MV-4-11 (cell line): ENCODE data around the gene HBZ.
"Not testable (repeated sequence)": the region's sequence is repeated elsewhere in the genome, so short reads cannot be mapped to it uniquely, and the experiment has no call there.

Experiments used
- DNase-seq: peaks from one replicate; lab custom pipeline; 2025; lab: John Stamatoyannopoulos, UW

Gene HBZ

DNA sequence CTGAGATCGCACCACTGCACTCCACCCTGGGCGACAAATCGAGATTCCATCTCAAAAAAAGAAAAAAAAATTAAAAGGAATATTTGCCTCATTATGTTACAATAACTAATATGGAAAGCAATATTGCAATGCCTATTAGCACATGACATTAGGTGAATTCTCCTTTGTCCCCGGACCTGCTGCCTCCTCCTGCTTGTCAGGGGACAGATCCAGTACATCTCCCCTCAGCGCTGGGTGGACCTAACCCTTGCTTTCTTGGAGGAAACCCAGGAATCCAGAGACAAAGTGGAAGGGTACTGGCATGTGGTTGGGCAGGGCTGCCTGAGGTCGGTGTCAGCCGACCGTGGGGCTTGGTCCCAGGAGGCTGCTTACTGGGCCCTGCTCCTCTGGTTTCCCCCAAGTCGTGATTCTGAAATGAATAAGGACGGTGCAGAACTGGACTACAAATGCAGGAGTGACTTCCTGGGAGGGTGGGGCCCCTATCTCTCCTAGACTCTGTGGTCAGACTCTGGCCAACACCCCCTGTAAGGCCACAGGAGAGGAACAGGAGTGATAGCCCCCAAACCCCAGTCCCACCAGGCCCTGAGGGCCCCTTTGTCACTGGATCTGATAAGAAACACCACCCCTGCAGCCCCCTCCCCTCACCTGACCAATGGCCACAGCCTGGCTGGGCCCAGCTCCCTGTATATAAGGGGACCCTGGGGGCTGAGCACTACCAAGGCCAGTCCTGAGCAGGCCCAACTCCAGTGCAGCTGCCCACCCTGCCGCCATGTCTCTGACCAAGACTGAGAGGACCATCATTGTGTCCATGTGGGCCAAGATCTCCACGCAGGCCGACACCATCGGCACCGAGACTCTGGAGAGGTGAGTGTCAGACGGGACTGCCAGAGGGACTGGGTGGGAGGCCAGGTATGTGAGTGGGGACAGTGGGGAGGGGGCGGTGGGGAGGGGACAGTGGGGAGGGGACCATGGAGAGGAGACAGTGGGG lies at the start of gene HBZ:
HBZ (plus strand) TSS at position 504 of the 988 bp plus-strand sequence; CDS start at position 770, 266 bp downstream.
- DNase-seq = no peak

- no peak for DNase-seq
Observed at GRCh38 chr16:104355-104754, 48.1 kb upstream of the HBZ start.

DNA sequence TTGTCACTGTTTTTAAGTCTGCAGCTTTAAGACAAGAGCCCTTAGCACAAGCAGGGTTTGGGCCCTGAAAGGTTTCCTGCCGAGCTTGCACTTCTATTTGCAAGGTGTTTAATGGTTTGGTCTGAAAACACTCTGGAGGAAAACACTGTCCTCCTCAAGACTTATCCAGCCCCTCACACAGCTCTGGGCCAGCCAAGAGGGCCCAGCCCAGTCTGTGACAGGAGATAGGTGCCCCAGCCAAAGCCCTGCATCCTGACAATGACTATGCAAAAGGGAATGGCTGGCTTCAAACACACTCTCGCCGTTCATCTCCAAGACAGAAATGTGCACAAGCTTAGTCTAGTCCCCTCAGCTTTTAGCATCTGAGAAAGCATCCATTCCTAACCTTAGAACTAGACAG lies 47.5 kb upstream of the HBZ start:
- no peak for DNase-seq

GRCh38 chr16:105521-105920 lies 46.9 kb upstream of the HBZ start:
- no peak for DNase-seq

- DNase-seq = peak; percentile 52
Observed at GRCh38 chr16:106623-107324, 45.7 kb upstream of the HBZ start.

GRCh38 chr16:112153-112840 lies 40.1 kb upstream of the HBZ start:
- no peak for DNase-seq

DNA sequence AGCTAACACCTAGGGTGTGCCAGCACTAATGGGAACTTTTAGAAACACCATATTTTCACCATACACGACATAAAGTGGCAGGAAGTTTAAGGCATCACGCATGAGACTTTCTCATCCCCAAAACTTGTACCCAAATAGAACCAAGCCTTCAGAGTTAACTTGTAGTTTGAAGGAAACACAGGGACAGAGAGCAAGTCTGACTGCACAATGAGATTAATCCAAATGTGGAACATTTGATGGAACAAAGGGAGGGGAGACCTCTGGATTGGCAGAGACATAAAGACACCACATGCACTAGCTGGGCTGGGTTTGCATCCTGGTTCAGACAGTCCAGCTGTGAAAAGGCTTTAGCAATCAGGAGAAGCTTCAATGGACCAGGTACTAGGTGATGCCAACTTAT lies 38.1 kb upstream of the HBZ start:
- DNase-seq = no peak

DNA sequence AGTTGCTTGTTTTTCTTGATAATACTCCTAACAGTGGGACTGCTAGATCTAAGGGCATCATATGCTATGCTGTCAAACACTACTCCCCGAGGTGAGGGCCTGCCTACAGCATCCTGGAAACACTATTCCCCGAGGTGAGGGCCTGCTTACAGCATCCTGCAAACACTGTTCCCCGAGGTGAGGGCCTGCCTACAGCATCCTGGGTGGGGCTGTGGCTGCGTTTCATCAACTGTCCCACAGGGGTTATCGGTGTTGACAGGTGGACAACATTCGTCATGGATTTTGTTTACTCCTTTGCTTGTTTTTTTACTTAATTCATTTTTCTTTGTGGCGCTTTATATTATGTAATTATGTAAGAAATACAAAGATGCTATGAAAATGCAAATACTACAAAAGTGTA lies 36.4 kb upstream of the HBZ start:
- DNase-seq = no peak

DNA sequence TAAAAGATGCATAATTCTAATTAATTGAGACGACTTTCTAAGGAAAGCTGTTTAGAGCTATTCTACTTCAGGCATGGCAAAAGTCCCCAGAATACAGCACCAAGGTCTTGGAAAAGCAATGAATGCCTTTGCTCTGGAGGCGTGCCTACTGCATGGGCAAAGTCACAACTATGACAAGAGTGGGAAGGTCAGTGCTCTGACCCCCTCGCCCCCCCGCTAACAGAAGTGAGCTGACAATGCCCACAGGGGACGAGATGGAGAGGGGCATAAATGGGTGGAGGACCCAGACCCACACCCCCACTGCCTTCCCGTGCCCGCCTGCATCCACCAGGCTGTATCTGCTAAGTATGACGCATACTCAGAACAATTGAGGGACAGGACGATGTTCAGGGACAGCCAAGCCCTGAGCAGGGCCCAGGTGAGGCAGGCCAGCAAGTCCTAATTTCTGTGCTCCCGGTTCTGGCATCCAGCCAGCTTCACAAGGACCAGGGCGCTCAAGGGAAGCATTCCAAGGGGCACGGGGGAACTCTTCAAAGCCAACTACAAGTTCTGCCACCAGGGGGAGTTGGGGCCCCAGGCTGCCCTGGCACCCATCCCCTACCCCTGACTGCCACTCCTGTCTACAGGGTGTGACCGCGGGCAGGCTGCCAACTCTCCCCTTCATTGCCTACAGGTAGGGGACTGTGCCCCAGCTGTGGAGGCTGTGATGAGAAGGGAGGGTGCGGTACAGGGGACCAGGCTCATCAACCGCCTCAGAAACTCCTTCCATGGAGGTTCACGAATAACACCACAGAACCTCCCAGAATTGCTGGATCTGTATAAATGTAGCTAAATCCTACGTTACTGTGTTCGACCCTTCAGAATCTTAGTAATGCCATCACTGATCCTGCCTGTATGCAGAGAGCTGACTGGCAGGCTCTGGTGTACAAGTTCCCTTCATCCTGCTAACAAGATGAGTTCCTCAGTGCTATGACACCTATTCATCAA lies 34.8 kb upstream of the HBZ start:
- peak; percentile 37 for DNase-seq

GRCh38 chr16:118857-119256 lies 33.6 kb upstream of the HBZ start:
- DNase-seq = no peak

DNA sequence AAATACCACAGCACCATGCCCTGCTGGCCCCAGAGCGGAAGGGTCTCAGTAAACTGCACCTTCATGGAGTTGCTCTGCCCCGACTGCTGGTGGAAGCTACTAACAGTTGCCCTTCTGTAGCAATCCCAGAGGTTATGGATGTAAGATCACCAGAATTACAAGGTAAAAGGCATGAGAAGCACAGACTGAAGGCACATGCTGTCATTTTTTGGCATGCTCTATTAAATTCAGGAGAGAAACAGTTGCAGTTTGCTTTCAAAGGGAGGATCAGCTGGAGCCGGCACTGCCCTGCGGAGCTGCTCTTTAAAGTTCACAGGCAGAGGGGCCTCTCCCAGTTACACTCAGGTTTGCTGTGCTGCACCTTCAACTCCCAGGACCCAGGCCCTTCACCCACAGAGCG lies 33.1 kb upstream of the HBZ start:
- DNase-seq = no peak

DNA sequence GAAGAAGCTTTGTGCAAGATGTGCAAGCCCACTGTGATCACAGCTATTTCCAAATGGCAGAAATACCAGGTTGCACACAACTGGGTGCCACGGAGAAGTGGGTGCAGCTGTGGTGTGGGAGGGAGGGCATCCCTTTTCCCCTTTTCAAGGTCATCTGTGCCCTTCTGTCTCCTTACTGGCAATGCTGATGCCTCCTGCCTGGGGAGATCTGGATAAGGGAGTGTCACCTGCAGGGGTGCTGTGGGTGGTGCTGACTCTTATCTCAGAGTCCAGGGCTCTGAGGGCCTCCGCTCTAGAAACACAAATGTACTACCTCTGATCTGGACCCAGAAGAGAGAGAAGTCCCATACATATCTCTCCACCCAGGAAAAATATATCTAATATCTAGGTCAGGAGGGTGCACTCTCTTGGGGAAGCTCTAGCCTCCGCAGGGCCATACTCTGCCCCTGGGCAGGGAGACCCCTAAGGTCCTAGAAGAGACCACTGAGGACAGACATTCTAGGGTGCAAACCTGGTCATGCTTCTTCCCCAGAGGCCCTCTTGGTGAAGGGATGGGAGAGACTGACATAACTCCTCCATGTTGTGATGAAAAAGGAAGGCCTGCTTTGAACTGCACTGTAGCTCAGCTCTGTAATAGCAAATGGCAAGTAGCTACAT lies 32.5 kb upstream of the HBZ start:
- DNase-seq = no peak

- DNase-seq = no peak
Observed at GRCh38 chr16:120756-121155, 31.7 kb upstream of the HBZ start.

DNA sequence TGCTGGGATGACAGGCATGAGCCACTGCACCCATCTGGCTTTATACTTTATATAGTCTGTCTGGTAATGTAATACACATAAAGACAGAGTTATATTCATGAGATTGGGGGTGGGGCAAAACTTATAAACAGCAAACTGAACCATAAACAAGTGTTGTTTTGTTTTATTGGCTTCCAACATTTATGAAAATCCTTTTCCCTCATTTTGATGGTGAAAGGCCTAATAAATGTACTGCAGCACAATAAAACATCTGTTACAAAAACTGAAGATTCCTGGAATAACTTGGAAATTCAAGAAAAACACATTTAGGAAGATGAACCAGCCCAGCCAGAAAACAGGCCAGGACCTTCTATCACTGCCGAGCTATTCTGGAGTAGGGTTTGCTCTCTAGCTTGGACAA lies 30.1 kb upstream of the HBZ start:
- no peak for DNase-seq

DNA sequence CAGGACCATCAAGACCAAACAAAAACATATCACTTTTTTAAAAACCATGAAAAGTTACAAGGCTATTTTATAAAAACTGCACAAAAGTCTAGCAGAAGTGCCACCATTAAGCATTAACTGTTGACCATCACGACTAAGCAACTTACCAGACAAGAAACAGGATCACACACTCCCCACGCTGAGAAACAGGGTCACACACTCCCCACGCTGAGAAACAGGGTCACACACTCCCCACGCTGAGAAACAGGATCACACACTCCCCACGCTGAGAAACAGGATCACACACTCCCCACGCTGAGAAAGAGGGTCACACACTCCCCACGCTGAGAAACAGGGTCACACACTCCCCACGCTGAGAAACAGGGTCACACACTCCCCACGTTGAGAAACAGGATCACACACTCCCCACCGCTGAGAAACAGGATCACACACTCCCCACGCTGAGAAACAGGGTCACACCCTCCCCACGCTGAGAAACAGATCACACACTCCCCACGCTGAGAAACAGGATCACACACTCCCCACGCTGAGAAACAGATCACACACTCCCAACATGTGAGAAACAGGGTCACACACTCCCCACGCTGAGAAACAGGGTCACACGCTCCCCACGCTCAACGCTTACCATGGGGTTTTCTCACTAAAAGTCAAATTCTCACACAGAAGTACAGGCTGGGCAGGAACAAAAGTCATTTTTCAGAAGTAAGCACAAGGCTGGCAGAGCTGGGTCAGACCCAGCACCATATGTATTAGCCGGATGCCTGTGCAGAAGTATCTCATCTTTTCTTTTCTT lies 28.7 kb upstream of the HBZ start:
- DNase-seq = not testable (repeated sequence)

DNA sequence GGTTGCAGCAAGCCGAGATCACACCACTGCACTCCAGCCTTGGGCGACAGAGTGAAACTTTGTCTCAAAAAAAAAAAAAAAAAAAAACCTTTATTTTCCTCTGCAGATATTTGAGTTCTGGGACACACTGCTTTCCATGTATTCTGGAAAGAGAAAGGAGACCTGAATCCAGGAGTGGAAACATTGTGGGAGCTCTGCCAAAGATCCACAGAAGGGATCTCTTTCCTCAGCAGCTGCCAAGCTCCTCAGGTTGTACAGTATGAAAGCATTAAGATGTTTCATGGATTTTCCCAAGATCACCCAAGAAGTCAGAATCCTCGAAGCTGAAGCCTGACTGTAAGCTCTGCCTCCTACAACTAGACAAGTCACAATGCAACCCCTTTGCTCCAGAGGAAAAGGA lies 27.4 kb upstream of the HBZ start:
- no peak for DNase-seq

GRCh38 chr16:129075-129474 lies 23.4 kb upstream of the HBZ start:
- DNase-seq = no peak

DNA sequence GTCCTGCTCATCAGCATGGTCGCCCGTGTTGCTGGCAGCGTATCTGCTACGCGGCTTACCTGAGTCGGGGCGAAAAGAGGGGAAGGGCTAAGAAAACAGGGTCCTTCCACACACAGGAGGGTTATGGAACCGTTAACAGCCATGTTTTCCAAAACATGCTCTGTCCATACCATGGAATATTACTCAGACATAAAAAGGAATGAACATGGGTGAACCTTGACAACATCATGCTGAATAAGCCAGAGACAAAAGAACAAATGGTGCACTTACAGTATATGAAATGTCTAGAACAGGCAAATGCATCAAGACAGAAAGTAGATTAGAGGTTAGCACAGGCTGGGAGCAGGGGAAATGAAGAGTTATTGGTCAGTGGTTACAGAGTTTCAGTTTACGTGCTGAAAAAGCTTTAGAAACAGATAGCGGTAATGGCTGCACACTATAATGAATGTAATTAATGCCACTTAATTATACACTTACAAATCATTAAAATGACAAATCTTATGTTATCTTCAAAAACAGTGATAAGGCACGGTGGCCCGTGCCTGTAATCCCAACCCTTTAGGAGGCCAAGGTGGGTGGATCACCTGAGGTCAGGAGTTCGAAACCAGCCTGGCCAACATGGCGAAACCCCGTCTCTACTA lies 21.8 kb upstream of the HBZ start:
- DNase-seq = no peak

DNA sequence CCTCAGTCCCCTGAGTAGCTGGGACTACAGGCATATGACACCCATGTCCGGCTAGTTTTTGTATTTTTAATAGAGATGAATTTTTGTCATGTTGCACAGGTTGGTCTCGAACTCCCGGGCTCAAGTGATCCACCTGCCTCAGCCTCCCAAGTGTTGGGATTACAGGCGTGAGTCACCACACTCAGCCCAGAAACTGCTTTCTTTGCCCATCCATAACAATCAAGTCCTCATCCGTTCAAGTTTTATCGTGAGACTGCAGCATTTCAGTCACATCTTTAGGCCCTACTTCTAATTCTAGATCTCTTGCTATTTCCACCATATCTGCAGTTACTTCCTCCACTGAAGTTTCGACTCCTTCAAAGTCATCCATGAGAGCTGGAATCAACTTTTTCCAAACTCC lies 20.3 kb upstream of the HBZ start:
- DNase-seq = peak; percentile 10

DNA sequence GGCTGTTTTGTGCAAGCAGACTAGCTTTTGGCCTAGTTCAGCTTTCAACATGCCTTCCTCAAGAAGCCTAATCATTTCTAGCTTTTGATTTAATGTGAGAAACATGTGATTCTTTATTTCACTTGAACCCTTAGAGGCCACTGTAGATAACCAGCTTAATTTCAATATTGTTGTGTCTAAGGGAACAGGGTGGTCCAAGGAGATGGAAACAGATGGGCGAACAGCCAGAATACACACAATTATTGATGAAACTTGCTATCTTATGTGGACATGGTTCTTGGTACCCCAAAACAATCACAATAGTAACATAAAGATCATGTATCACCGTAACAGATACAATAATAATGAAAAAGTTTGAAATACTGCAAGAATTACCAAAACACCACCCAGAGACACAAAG lies 18.7 kb upstream of the HBZ start:
- no peak for DNase-seq
